ENCODE results near the gene BLCAP.
A peak's percentile ranks its signal among the peaks of the same experiment; 100 is the strongest.

BLCAP gene

DNA sequence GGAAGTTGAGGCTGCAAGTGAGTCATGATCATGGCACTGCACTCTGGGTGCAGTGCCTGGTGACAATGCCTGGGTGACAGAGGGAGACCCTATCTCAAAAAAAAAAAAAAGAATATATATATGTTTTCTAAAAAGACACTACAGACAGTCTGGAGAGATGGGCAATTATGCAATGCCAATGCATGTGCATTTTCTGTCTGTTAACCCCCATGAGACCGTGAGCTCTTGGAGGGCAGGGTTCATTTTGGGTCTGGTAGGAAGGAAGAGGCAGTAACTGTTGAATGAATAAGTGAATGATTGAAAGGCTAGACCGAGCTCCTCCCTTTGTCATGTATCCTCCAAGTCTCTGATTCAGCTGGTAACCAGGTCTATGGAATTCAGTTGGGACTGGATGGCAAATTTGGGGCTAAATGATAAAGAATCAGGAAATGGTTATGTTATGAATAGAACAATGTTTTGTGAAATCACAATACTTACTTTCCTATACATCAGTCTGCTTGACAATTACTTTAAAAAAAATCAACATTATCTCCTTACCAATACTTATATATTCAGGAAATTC lies 5.6 kb upstream of the BLCAP start:
- Histone ChIP-seq H3K4me3 (no peak overlapping the region), H3K27ac (no peak overlapping the region)

DNA sequence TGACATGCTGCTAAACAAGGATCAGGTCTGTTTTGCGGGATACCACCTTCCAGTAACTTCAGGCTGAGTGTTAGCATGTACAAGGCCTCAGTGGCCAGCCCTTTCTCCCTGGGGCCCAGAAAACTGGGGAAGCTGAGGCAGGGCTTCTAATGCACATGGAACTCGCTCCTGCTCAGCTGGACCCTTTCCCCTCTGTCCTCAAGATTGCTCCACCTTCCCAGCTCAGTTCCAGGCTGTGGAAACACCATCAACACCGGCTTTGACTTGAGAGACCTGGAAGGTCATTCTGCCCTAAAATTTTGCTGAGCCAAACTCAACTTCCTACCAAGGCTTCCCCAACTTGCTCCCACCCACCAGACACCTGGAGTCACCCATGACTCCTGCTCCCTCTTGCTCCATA lies 4.2 kb upstream of the BLCAP start:
- H3K4me3 ChIP-seq = no peak overlapping the region
- no peak overlapping the region for H3K27ac ChIP-seq

DNA sequence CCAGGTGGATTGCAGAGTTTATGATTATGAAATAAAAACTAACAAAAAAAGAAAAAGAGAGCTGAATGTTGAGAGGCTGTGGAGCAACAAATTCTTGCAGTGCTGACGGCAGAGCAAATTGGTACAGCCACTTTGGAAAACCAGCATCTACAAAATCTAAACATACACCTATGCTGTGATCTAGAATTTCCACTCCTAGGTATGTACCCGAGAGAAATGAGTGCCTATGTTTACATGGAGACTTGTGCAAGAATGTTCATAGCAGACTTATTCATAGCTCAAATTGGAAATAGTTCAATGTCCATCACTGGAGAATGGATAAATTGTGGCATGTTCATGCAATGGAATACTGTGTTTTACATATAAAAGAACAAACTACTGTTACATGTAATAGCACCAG lies 3.0 kb upstream of the BLCAP start:
- Histone ChIP-seq H3K4me3 (no peak overlapping the region), H3K27ac (no peak overlapping the region)

DNA sequence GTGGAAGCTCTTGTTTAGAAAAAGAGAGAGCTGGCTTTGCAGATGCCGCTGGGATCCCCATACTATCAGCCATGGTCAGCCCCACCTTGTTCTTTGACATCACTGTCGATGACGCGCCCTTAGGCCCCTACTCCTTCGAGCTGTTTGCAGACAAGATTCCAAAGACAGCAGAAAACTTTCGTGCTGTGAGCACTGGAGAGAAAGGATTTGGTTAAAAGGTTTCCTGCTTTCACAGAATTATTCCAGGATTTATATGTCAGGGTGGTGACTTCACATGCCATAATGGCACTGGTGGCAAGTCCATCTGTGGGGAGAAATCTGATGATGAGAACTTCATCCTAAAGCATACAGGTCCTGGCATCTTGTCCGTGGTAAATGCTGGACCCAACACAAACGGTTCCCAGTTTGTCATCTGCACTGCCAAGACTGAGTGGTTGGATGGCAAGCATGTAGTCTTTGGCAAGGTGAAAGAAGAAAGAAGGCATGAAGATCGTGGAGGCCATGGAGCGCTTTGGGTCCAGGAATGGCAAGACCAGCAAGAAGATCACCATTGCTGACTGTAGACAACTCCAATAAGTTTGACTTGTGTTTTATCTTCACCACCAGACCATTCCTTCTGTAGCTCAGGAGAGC lies 2.4 kb upstream of the BLCAP start:
- no peak overlapping the region for H3K27ac ChIP-seq
- H3K4me3 ChIP-seq = no peak overlapping the region

DNA sequence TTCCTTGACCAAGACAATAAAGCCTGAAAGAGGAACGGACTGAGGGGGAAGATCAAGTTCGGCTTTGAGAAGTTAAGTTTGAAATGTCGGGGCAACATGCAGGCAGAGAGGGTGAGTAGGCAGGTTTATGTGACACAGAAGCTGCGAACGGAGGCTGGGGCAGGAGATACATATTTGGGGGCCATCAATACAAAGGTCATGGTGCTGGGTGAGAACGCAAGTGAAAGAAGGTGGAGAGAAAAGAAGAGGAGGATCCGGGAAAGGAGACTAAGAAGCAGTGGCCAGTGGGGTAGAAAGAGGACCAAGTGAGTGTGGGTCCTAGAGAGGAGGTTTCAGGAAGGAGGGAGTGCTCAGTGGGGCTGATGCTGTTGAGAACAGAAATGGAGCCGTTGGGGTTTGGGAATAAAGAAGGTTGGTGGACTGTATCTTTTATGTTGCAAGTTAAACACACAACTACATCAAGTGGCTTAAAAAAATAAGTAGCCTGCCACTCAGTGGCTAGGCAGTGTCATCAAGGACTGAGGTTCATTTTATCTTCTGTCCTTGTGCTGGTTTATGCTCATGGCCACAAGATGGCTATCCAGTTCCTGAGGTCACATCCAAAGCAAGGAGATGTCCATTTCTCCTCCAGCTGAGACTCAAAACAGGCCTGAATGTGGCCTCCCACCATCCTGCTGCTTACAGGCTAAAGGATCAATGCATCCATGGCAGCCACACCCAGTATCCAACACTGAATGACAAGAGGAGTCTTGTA lies 1.7 kb upstream of the BLCAP start:
- H3K27ac ChIP-seq = peak overlapping the region in 2 of 21 experiments; percentile 93 to 100
- no peak overlapping the region for H3K4me3 ChIP-seq

DNA sequence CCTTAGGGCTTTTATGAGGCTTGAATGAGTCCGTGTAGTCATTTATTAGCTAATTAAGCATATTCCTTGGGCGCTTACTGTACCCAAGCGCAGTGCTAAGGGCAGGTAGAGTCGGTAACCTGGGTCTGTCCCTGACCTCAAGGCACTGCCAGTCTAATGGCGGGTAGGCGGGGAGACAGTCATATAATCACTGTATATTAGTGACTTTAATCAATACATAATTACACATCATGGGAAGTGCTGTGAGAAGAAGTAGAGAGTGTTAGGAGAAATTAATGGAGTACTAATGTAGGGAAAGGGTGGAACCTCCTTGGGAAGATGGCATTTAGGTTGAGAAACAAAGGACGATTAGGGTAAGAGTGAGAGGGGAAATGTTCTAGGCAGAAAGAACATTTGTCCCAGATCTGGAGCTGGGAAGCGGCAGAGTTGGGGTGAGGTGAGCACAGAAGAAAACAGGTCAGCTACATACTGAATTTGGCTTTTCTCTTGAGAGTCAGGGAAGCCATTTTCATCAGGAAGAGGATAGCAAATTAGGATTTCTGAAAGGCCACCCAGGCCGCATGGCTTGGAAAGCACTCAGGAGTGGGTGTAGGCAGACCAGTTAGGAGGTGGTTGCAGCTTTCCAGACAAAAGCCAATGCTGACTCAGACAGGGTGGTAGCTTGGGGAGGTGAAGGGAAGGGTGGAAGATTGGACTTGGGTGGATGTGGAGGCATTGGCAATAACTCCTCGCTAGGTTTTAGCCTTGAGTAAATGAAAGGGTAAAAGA lies 954 bp upstream of the BLCAP start:
- H3K27ac ChIP-seq = peak overlapping the region; percentile 77 to 100 (median 99)
- peak overlapping the region; percentile 63 to 99 (median 92) for H3K4me3 ChIP-seq

DNA sequence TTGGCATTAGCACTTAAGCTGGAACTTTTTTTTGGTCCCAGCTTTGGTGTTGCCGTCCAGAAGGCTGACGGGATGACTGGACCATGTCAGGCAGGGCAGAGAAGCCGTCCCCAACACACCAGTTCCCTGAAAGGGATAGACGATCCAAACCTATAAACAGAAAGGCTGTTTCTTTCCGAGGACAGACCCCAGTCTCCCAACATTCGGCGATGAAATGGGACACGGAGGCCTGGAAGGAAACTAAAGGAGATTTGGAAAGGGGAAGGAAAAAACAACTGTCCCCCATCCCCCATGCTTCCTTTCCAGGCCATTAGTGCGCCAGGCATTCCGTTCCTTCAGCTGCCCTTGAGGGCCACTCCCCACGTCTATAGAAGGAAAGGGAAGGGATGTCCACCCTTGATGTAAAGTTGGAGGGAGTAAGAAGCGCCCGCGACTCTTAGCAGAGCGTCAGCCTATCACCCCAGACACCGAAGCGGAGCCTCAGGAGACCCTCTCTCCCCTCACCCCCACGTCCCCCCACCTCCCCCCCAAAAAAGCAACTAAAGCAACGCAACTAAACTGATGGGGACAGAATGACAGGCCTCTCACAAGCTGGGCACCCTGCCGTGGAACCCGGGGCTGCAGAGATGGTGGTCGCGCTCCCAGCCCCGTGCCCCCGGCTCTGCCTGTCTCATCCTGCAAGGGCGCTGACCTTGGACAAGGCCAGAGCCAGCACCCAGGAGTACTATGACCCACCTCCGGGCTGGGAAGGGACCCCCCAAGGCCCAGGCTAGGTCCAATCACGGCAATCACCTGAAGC lies 638 bp downstream of the BLCAP start:
- Histone ChIP-seq H3K4me3 (peak overlapping the region; percentile 63 to 99 (median 92)), H3K27ac (peak overlapping the region; percentile 77 to 100 (median 99))

DNA sequence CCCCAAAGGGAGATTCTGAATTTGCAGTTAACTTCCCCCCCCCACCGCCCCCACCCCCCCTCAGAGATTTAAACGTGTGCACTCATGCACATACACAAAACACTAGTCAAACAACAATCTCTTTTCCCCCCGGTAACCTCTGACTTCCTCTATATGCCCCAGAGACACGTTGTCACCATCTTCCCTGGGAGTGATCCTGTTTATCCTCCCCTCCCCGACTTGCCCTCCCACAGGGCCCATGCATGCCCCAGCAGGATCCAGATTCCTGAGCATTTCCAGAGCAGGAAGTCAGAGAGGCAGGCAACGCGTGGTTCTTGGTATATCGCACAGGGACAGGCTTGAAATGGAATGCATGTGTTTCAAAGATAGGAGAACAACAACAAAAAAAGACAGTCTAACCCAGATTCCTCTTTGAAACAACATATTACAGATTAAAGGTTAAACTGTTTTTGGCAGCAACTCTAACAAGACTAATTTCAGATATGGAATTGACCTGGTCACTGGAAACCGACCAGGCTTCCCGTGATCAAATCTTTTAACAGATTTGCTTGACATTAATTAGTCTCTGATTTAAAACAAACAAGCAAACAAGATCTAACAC lies 1.3 kb downstream of the BLCAP start:
- peak overlapping the region in 20 of 21 experiments; percentile 77 to 100 (median 99) for H3K27ac ChIP-seq
- H3K4me3 ChIP-seq = peak overlapping the region; percentile 63 to 99 (median 92)

DNA sequence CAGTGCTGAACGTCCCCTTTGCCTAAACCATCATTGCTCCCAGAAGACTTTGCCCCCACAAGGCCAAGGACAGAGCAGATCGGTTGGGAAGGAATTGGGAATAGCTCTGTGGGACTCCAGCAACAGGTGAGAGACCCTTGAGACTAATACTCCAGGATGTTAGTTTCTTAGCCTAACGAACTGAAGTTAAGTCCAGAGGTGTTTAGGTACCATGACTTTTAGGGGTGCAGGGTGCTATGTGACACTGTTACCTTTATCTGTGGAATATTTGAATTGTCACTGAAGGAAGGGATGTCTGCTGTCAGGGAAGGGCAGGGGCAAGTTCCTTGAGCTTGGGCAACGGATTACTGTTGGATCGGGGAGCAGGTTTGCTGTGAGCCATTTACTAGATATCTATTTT lies 1.9 kb downstream of the BLCAP start:
- H3K27ac ChIP-seq = peak overlapping the region in 10 of 21 experiments; percentile 4 to 100 (median 68)
- peak overlapping the region in 3 of 7 experiments; percentile 94 to 99 (median 97) for H3K4me3 ChIP-seq

DNA sequence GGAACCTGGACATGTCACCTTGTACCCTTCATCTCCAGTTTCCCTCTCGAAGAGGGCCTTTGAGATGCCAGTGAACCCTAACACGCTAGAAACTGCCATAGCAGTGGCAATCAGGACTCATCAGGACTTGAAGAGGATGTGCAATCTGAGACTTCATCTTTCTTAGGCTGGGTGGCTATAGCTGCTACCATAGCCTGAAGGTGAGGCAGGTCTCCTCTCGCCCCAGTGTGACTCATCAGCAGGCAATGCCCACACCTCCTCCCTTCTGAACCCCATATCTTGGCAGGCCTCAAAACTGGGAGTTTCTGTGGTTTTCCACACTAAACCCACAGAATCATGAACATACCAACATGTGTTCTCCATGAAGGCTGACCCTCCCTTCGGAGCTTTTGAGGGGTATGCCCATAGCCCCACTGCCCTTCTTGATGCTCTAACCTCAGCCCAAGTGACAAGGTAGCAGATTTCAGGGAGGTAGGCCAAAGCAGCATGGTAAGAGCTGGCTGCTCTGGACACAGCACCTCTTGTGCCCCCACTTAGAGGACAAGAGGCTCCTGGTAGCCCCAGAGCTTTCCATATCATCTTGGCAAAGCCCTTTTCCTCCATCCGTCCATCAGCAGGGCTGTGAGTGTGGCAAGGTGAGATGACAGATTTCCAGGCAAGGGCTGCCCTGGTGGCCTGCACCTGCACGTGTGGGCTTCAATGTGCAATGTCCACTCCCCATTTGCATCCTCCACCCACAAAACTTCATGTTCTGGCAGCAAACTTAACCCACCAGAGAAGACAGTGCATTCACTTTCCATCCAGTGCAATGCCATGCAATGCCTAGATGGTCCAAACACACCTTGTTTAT lies 2.6 kb downstream of the BLCAP start:
- H3K27ac ChIP-seq = peak overlapping the region in 8 of 21 experiments; percentile 32 to 100 (median 58)
- H3K4me3 ChIP-seq = peak overlapping the region in 2 of 7 experiments; percentile 3 to 97

DNA sequence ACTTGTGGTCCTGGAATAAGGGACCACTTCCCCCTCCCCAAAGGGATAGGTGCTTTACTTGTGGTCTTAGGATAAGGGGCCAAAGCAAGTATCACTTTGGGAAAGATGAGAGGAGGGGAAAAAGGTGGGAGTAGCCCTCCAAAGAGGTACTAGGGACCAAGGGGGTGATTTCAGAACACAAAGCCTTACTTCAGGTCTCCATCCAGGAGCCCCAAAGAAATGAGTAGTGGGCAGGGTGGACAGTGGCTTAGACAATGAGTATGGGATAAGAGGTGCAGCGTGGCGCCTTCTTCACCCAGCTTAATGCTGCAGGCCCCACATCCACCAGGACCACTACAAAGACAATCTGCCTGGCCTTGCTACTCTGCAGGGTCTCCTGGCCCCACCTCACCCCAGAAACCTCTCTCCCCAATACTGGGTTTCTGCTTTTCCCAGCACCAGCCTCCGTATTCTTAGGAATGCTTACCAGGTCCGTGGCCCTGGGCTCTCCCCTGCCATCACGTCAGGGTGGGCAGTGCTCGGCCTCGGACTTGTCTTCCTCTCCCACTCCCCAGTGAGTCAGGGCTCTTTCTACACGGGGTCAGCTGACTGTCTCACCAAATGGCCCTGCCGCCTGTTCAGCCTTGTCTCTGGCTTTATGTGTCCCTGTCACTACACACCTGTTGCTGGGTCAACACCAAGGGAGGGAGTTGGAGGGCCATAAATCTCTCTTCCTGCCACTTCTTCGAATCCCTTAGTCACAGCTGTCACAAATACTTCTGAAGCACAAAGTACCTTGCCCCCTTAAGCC lies 3.6 kb downstream of the BLCAP start:
- H3K27ac ChIP-seq = peak overlapping the region in 9 of 21 experiments; percentile 28 to 67 (median 33)
- H3K4me3 ChIP-seq = no peak overlapping the region

DNA sequence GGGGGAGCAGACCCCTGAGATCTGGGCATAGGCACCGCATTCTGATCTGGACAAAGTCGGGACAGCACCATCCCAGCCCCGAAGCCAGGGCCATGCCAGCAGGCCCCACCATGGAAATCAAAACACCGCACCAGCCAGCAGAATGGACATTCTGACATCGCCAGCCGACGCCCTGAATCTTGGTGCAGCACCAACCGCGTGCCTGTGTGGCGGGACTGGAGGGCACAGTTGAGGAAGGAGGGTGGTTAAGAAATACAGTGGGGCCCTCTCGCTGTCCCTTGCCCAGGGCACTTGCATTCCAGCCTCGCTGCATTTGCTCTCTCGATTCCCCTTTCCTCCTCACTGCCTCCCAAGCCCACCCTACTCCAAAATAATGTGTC lies 4.7 kb downstream of the BLCAP start:
- peak overlapping the region in 1 of 21 experiments; percentile 37 for H3K27ac ChIP-seq

DNA sequence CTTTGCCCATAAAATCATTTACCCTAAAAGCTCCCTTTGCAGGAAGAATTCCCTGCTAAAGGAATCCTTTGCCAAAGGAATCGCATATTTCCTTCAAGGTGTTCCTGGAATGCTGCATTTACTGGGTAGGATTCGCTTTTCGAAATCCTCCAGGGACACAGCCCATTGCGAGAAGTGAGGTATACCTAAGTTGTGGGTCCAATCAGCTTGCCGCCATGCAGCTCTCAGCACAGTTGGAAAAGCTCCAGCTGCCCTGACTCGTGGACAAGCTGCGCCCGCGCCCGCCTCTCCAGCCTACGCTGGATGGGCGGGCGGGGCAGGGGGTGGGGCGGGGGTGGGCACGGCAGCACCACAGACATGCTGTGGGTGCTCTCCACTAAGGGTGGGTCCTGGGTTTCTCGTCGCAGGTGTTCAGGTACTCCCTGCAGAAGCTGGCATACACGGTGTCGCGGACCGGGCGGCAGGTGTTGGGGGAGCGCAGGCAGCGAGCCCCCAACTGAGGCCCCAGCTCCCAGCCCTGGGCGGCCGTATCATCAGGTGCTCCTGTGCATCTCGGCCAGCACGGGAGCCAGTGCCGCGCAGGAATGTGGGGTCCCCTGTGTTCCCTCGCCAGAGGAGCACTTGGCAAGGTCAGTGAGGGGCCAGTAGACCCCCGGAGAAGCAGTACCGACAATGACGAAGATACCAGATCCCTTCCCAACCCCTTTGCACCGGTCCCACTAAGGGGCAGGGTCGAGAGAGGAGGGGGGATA lies 5.2 kb downstream of the BLCAP start:
- Histone ChIP-seq H3K27ac (peak overlapping the region in 2 of 21 experiments; percentile 3 to 37), H3K4me3 (no peak overlapping the region)

More for the DNA sequence above, 4.7 kb downstream of the BLCAP start:
- H3K4me3 ChIP-seq = no peak overlapping the region

DNA sequence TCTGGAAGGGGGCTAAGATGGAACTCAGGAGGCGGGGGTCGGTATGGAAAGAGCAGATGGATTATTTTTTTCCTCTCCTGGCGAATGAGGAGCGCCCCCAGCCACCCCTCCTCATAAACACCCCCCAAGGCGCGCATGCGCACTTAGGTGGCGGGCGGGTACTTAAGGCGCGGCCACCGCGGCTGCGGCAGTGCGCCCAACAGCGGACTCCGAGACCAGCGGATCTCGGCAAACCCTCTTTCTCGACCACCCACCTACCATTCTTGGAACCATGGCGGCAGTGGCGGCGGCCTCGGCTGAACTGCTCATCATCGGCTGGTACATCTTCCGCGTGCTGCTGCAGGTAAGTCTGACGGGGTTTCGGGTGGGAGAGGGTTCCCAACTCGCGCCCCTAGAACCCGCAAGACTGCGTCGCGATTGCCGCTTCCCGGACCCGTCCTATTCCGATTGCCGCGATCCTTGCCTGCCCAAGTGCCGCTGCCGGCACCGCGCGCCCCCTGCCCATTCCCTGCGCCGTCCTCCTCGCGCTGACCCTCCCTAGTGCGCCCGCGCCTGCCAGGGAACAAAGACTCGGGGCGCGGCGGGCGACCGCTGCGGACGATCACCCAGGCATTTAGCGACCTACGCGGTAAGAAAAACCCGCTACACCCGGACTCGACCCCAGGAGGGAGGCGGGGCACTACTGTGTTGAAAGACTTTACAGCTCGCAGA lies 6.5 kb downstream of the BLCAP start, which contains the start of gene NNAT:
Gene NNAT, plus strand, starts transcription at position 190 of the 711 bp plus-strand sequence. Its CDS starts 82 bp downstream, at position 272.
- Histone ChIP-seq H3K4me3 (peak within 1 kb of the TSS in 2 of 7 experiments; percentile 12 to 28), H3K27ac (peak within 1 kb of the TSS in 1 of 21 experiments; percentile 3)

DNA sequence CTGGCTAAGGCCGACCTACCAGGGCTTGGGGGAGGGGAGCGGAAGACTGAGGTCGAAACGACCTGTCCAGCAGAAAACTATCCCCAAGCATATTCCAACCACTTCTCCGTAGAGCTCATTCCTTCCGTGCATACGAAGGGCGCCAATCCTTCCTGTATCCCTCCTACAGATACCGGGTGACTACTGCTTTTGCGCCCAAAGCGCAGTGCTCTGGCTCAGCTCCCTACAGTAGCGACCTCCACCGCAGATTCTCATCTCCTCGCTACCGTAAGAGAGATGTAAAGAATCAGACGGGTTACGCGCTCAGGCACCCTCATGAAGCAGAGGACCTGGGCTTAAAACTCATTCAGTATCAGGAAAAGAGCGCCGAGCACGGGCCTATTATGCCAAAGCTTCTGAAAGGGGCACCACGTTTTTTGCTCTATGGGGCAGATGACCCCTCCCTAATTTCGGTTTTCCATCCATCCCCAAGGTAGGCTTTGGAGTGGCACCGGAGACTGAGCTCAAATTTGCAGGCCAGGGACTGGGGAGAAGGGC lies 7.2 kb downstream of the BLCAP start:
- no peak overlapping the region for H3K4me3 ChIP-seq
- no peak overlapping the region for H3K27ac ChIP-seq

Measured in skin epidermis (tissue), 12 donors.